Keratinocyte (primary cell): ENCODE data around the gene HRH3. TPM values are rescaled to one million over a fixed set of nuclear protein-coding genes. Genes with fewer than 3 reads are reported as not detected.

ENCODE experiments used
- DNase-seq: peaks from one replicate; pipeline ENCODE4 v3.0.0-alpha.2; 2011; ENCODE audit warnings: low read depth, missing footprints, low spot score
- FAIRE-seq: peaks from 2 replicates; lab custom pipeline; 2011; peaks lifted over from hg19 to GRCh38; lab: Jason Lieb, UNC
- H2AFZ ChIP-seq: 2 replicates; pipeline ENCODE4 v1.6.0; 2012; ENCODE audit warnings: low read length, control low read depth, inconsistent platforms; ENCODE audit not compliant: control insufficient read depth
- H3K27ac ChIP-seq: 2 replicates; pipeline ENCODE4 v1.5.1; 2011; ENCODE audit warnings: low read length; ENCODE audit not compliant: control insufficient read depth, insufficient read depth
- H3K27me3 ChIP-seq: 3 replicates; pipeline ENCODE4 v1.6.0; 2011; ENCODE audit warnings: low read length; ENCODE audit not compliant: control insufficient read depth, insufficient read depth; ENCODE audit errors: extremely low read depth
- H3K36me3 ChIP-seq, 2 experiments: 2 replicates in 1 of 2; 3 replicates in 1 of 2; pipeline ENCODE4 v1.5.1; 2011; ENCODE audit warnings: low read length in 2 of 2, mild to moderate bottlenecking in 1 of 2; ENCODE audit not compliant: control insufficient read depth in 2 of 2, insufficient read depth in 2 of 2; ENCODE audit errors: extremely low read depth in 1 of 2
- H3K4me1 ChIP-seq: 3 replicates; pipeline ENCODE4 v1.5.1; 2011; ENCODE audit warnings: low read length; ENCODE audit not compliant: control insufficient read depth, insufficient read depth; ENCODE audit errors: extremely low read depth
- H3K4me2 ChIP-seq: 3 replicates; pipeline ENCODE4 v1.6.0; 2011; ENCODE audit warnings: low read depth, low read length; ENCODE audit not compliant: control insufficient read depth, insufficient read depth; ENCODE audit errors: extremely low read depth
- H3K4me3 ChIP-seq, 3 experiments: fragments of 200-600 bp in 1 of 3; sonication (generic) in 1 of 3; 2 replicates in 2 of 3; 3 replicates in 1 of 3; pipeline ENCODE4 v1.5.1; 2011 to 2016; ENCODE audit warnings: low read length in 3 of 3, mild to moderate bottlenecking in 3 of 3, control low read depth in 2 of 3, inconsistent platforms in 1 of 3, low read depth in 1 of 3, mixed read lengths in 1 of 3, mixed run types in 1 of 3, moderate library complexity in 1 of 3; ENCODE audit not compliant: control insufficient read depth in 2 of 3, insufficient read depth in 2 of 3; ENCODE audit errors: extremely low read depth in 1 of 3
- H3K79me2 ChIP-seq: 2 replicates; pipeline ENCODE4 v1.6.0; 2012; ENCODE audit warnings: low read length; ENCODE audit not compliant: control insufficient read depth, insufficient read depth
- H3K9ac ChIP-seq: 3 replicates; pipeline ENCODE4 v1.6.0; 2011; ENCODE audit warnings: low read length; ENCODE audit not compliant: control insufficient read depth, insufficient read depth; ENCODE audit errors: extremely low read depth
- H3K9me1 ChIP-seq: 3 replicates; pipeline ENCODE4 v1.6.0; 2011; ENCODE audit warnings: low read length; ENCODE audit not compliant: control insufficient read depth, insufficient read depth; ENCODE audit errors: extremely low read depth
- H3K9me3 ChIP-seq: 2 replicates; pipeline ENCODE4 v1.5.1; 2012; ENCODE audit warnings: low read depth, low read length; ENCODE audit not compliant: control insufficient read depth
- H4K20me1 ChIP-seq: 3 replicates; pipeline ENCODE4 v1.6.0; 2011; ENCODE audit warnings: low read length; ENCODE audit not compliant: control insufficient read depth, insufficient read depth; ENCODE audit errors: extremely low read depth
- EZH2 ChIP-seq: IDR thresholded peaks from one replicate; pipeline ENCODE4 v1.6.1; 2012; ENCODE audit warnings: inconsistent platforms, mild to moderate bottlenecking, low read length, moderate library complexity
- dilution Hi-C: fragments of 300-500 bp; cut with MboI; formaldehyde crosslinking; loops from one replicate; pipeline ENCODE4 v1.7.0; 2020; ENCODE audit warnings: low sequenced_read_pairs; ENCODE audit not compliant: extremely low pct_ligation_motif_present
- polyA plus RNA-seq, 5 experiments: library from polyadenylated mRNA; depleted of rRNA in 3 of 5; stranded (reverse) in 3 of 5; stranded (forward) in 1 of 5; unstranded in 1 of 5; fragments of >200 nt; gene quantifications; 1 replicate in 1 of 5; 2 replicates in 3 of 5; 3 replicates in 1 of 5; pipeline versions ENCODE4 v1.2.1 to v1.2.3, GENCODE V29; 2011 to 2012; ENCODE audit warnings: missing spikeins in 2 of 5, low read depth in 1 of 5, low replicate concordance in 1 of 5
- TF ChIP-seq, protein P1 (sequence below), 3 experiments: IDR thresholded peaks in 1 of 3; conservative IDR thresholded peaks in 1 of 3; optimal IDR thresholded peaks in 1 of 3; 2 replicates in 2 of 3; 3 replicates in 1 of 3; pipeline versions ENCODE3 to v1.5.1; 2011; ENCODE audit warnings: low read length in 3 of 3, mild to moderate bottlenecking in 3 of 3, moderate library complexity in 2 of 3, control low read depth in 1 of 3, inconsistent platforms in 1 of 3; ENCODE audit not compliant: insufficient read depth in 2 of 3; ENCODE audit errors: extremely low read depth in 1 of 3

The HRH3 gene
- polyA plus RNA-seq, 1 donor (not counting 4 experiments of a cell fraction or from before 2014, with no cell fraction given): not detected

GRCh38 chr20:62267543-62267942 is 47.5 kb upstream of the HRH3 start:
- H3K4me1 ChIP-seq: peaks cover 13% of the 10 kb centered on the region
- no peaks in the 10 kb centered on the region for H4K20me1 ChIP-seq
- H3K79me2 ChIP-seq: no peaks in the 10 kb centered on the region
- H2AFZ ChIP-seq: no peak overlapping the region
- dilution Hi-C loops: no loop called here
- H3K4me2 ChIP-seq: peak overlapping the region; percentile 12
- FAIRE-seq: peak; percentile 96
- H3K27ac ChIP-seq: no peak overlapping the region
- H3K4me3 ChIP-seq: peak overlapping the region in 1 of 3 experiments; percentile 4
- peak overlapping the region; percentile 13 for H3K9ac ChIP-seq
- no peak for TF ChIP-seq EZH2
- TF ChIP-seq, protein P1, sequence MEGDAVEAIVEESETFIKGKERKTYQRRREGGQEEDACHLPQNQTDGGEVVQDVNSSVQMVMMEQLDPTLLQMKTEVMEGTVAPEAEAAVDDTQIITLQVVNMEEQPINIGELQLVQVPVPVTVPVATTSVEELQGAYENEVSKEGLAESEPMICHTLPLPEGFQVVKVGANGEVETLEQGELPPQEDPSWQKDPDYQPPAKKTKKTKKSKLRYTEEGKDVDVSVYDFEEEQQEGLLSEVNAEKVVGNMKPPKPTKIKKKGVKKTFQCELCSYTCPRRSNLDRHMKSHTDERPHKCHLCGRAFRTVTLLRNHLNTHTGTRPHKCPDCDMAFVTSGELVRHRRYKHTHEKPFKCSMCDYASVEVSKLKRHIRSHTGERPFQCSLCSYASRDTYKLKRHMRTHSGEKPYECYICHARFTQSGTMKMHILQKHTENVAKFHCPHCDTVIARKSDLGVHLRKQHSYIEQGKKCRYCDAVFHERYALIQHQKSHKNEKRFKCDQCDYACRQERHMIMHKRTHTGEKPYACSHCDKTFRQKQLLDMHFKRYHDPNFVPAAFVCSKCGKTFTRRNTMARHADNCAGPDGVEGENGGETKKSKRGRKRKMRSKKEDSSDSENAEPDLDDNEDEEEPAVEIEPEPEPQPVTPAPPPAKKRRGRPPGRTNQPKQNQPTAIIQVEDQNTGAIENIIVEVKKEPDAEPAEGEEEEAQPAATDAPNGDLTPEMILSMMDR (optimal IDR thresholded peaks at IDR 0.05 in 1 of 3, IDR thresholded peaks at IDR 0.05 in 1 of 3, conservative IDR thresholded peaks at IDR 0.05 in 1 of 3; ENCODE audit: extremely low read depth in 1 of 3, insufficient read depth in 2 of 3, low read length in 3 of 3): no peak
- peak; percentile 52 for DNase-seq
- H3K27me3 ChIP-seq: no peaks in the 10 kb centered on the region
- peaks cover 18 to 39% of the 10 kb centered on the region in 2 experiments for H3K36me3 ChIP-seq
- H3K9me1 ChIP-seq: no peaks in the 10 kb centered on the region
- H3K9me3 ChIP-seq: peaks cover 3% of the 10 kb centered on the region

DNA sequence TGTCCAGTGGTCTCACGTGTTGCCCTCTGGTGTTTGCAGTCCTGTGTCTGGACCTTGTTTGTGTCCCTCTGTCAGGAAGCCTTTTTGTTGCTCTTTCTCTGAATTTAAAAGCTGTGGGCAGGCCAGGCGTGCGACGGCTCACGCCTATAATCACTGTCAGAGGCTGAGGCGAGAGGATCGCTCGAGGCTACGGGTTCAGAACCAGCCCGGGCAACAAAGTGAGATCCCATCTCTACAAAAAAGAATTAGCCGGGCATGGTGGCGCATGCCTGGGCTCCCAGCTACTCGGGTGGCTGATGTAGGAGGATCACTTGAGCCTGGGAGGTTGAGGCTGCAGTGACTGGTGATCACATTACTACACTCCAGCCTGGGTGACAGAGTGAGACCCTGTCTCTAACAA is 46.8 kb upstream of the HRH3 start:
- Histone ChIP-seq H3K4me1 (peaks cover 13% of the 10 kb centered on the region), H3K27me3 (no peaks in the 10 kb centered on the region), H3K4me2 (peak overlapping the region; percentile 3), H3K4me3 (no peak overlapping the region), H3K9ac (no peak overlapping the region), H3K9me1 (no peaks in the 10 kb centered on the region), H3K9me3 (peaks cover 3% of the 10 kb centered on the region), H3K36me3 (peaks cover 18 to 38% of the 10 kb centered on the region in 2 experiments), H3K79me2 (no peaks in the 10 kb centered on the region), H3K27ac (no peak overlapping the region), H4K20me1 (no peaks in the 10 kb centered on the region), H2AFZ (no peak overlapping the region)
- FAIRE-seq: peak; percentile 5
- DNase-seq: no peak
- TF ChIP-seq, protein P1 (optimal IDR thresholded peaks at IDR 0.05 in 1 of 3, IDR thresholded peaks at IDR 0.05 in 1 of 3, conservative IDR thresholded peaks at IDR 0.05 in 1 of 3; ENCODE audit: extremely low read depth in 1 of 3, insufficient read depth in 2 of 3, low read length in 3 of 3): no peak
- no peak for TF ChIP-seq EZH2
- dilution Hi-C loops: no loop called here
